Right lobe of liver (tissue), 6 donors: ENCODE measurements around the gene ASPRV1. TPM values are rescaled to one million over a fixed set of nuclear protein-coding genes. Genes with fewer than 3 reads are reported as not detected.

ENCODE experiments used
- ATAC-seq, 4 donors: fragments of 200-7000 bp; cut with Tn5 transposase; one replicate each; pipeline ENCODE4 v1.9.1; 2020; ENCODE audit warnings: mild to moderate bottlenecking in 4 of 4, moderate library complexity in 4 of 4
- DNase-seq, 3 donors: peaks; one replicate each; pipeline ENCODE4 v3.0.0-alpha.2; 2020
- H3K27ac ChIP-seq, 3 donors: fragments of 200-600 bp; one replicate each; pipeline ENCODE4 v1.8.0; 2022
- H3K27me3 ChIP-seq, 2 donors: fragments of 200-600 bp; one replicate each; pipeline ENCODE4 v1.8.0; 2022
- H3K36me3 ChIP-seq, 4 donors: fragments of 200-600 bp; sonication (generic) in 1 of 4; one replicate each; pipeline versions ENCODE4 v1.5.1 to v1.8.0; 2017 to 2022; ENCODE audit warnings: control low read depth in 1 of 4
- H3K4me1 ChIP-seq, 4 donors: fragments of 200-600 bp; sonication (generic) in 1 of 4; one replicate each; pipeline versions ENCODE4 v1.5.1 to v1.8.0; 2017 to 2022; ENCODE audit warnings: control low read depth in 1 of 4
- H3K4me3 ChIP-seq, 3 donors: fragments of 200-600 bp; one replicate each; pipeline ENCODE4 v1.8.0; 2022
- H3K9me3 ChIP-seq, 4 donors: fragments of 200-600 bp; sonication (generic) in 1 of 4; one replicate each; pipeline versions ENCODE4 v1.5.1 to v1.8.0; 2017 to 2022; ENCODE audit warnings: control low read depth in 1 of 4
- CTCF ChIP-seq, 4 donors: fragments of 200-600 bp in 3 of 4; fragments of 450-650 bp in 1 of 4; IDR thresholded peaks; one replicate each; pipeline versions ENCODE4 v1.5.1 to v1.8.0; 2016 to 2022; ENCODE audit warnings: antibody characterized with exemption in 4 of 4, mild to moderate bottlenecking in 2 of 4
- POLR2A ChIP-seq: fragments of 450-650 bp; IDR thresholded peaks from one replicate; pipeline ENCODE4 v1.6.1; 2017; ENCODE audit warnings: antibody characterized with exemption, mild to moderate bottlenecking
- WGBS: methylation state at CpG from one replicate; pipeline ENCODE4 v1.1.6; 2018; ENCODE audit warnings: low coverage, low lambda C conversion rate; ENCODE audit not compliant: insufficient coverage; ENCODE audit errors: missing lambda C conversion rate; 5-methylcytosine and 5-hydroxymethylcytosine counted together
- intact Hi-C, 2 donors: fragments of 100-400 bp; cut with DNase I; formaldehyde crosslinking; loops; one replicate each; pipeline versions ENCODE4 v1.11.2 to v1.14.1; 2022
- total RNA-seq, 6 experiments: library from RNA; depleted of rRNA in 2 of 6; stranded (reverse); fragments of >200 nt in 2 of 6; fragmentation: NEBNext Ultra II Directional in 3 of 6; extraction: Animal tissue kit (Norgen Biotek cat#: 25700) in 3 of 6; gene quantifications; one replicate each; pipeline versions ENCODE4 v1.1.0 to v1.2.4, GENCODE V29; 2016 to 2023
- donor health status: DM: no; HTN: yes; CAD: no.
- donor health status: DM: no; HTN: no; CAD: no.
- donor health status: DM: no; HTN: no; CAD: no.
- donor health status: DM: no; HTN: yes; CAD: no.
- donor health status: DM: no; HTN: yes; CAD: no.

Gene ASPRV1
- total RNA-seq, 6 experiments from 2014 or later = 0.31 to 0.98 (median 0.59) TPM

GRCh38 chr2:69914164-69914949 lies 47.1 kb downstream of the ASPRV1 start:
- intact Hi-C loops = loop anchor here (5.0 to 10.0 kb wide), 3 partner anchors 150 to 228 kb away; no protein-coding TSS in a partner anchor
- Histone ChIP-seq H3K27ac (peak overlapping the region; percentile 98 to 100 (median 100)), H3K9me3 (no peaks in the 10 kb centered on the region), H3K27me3 (no peaks in the 10 kb centered on the region), H3K4me3 (peak overlapping the region; percentile 60 to 64 (median 62)), H3K4me1 (peaks cover 0 to 6% (median 3%) of the 10 kb centered on the region in 4 donors), H3K36me3 (peaks cover 0 to 21% (median 2%) of the 10 kb centered on the region in 4 donors)
- ATAC-seq (peak; percentile 85 to 95 (median 90)), DNase-seq (peak; percentile 98 to 100 (median 100))
- peak; percentile 5 to 50 (median 28) for TF ChIP-seq CTCF (IDR thresholded peaks at IDR 0.05)
- peak; percentile 88 for TF ChIP-seq POLR2A
- WGBS = 0% methylated on average over 31 of the region's 56 CpGs

DNA sequence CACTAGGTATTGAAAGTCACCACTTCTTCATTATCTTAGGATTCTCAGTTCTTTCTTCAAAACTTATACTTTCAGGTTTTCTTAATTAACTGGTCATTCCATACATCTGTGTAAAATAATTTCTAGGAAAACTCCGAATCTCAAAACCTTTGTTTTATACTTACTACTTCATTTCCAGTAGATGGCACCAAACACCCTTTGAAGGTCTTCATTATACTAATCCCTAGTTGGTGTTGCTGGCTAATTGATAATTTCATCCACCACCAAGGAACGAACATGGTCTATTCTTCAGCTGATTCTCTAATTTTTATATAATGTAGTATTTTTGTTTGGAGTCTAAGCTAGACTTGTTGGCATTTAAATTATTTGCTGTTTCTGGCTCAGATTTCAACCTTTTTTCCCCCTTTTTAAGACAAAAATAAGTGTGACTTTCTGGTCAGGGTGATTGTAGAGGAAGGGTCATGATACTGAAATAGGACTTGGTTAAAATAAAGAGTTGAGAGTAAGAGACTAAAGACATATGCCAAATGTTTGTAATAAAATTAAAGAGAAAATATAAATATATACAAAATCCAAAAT lies 49.4 kb downstream of the ASPRV1 start:
- 2% methylated on average over 2 of the region's 2 CpGs for WGBS
- Histone ChIP-seq H3K4me3 (no peak overlapping the region), H3K4me1 (peaks cover 0 to 6% (median 3%) of the 10 kb centered on the region in 4 donors), H3K36me3 (peaks cover 0 to 19% (median 0%) of the 10 kb centered on the region in 4 donors), H3K27ac (peak overlapping the region in 2 of 3 donors; percentile 19 to 100), H3K27me3 (no peaks in the 10 kb centered on the region), H3K9me3 (no peaks in the 10 kb centered on the region)
- intact Hi-C loops = loop anchor here (5.0 to 10.0 kb wide), 3 partner anchors 153 to 230 kb away; no protein-coding TSS in a partner anchor
- DNase-seq = no peak
- TF ChIP-seq POLR2A (no peak), CTCF (IDR thresholded peaks at IDR 0.05) (peak; percentile 55 to 64 (median 62))
- ATAC-seq = no peak

Other genes with a start within 250 kb of the ASPRV1 start
- 100 to 1,000 TPM in 3 of 6 experiments, 10 to 100 TPM in 3; 53.5 to 173 (median 92.1) TPM for gene ANXA4, start 219.5 kb downstream of the ASPRV1 start, total RNA-seq
- gene GMCL1, start 132.0 kb downstream of the ASPRV1 start, total RNA-seq = 10 to 100 TPM in 2 of 6 experiments, 1 to 10 TPM in 4; 5.8 to 11.4 (median 6.8) TPM
- 10 to 100 TPM; 12.1 to 37.7 (median 17.2) TPM for gene SNRNP27, start 67.7 kb downstream of the ASPRV1 start, total RNA-seq
- 10 to 100 TPM in 1 of 6 experiments, 1 to 10 TPM in 5; 3.5 to 13.1 (median 4.3) TPM for gene MXD1, start 46.5 kb downstream of the ASPRV1 start, total RNA-seq
- 100 to 1,000 TPM; 147 to 220 (median 178) TPM for gene PCBP1, start 125.8 kb upstream of the ASPRV1 start, total RNA-seq
- gene C2orf42, start 229.4 kb upstream of the ASPRV1 start, total RNA-seq = 10 to 100 TPM; 10.9 to 22.5 (median 16.7) TPM